ENCODE data around the gene HYOU1. TPM values are rescaled to one million over a fixed set of nuclear protein-coding genes. Genes with fewer than 3 reads are reported as not detected.

HYOU1 gene
- total RNA-seq = 89.5 and 89.6 TPM in 2 replicates

DNA sequence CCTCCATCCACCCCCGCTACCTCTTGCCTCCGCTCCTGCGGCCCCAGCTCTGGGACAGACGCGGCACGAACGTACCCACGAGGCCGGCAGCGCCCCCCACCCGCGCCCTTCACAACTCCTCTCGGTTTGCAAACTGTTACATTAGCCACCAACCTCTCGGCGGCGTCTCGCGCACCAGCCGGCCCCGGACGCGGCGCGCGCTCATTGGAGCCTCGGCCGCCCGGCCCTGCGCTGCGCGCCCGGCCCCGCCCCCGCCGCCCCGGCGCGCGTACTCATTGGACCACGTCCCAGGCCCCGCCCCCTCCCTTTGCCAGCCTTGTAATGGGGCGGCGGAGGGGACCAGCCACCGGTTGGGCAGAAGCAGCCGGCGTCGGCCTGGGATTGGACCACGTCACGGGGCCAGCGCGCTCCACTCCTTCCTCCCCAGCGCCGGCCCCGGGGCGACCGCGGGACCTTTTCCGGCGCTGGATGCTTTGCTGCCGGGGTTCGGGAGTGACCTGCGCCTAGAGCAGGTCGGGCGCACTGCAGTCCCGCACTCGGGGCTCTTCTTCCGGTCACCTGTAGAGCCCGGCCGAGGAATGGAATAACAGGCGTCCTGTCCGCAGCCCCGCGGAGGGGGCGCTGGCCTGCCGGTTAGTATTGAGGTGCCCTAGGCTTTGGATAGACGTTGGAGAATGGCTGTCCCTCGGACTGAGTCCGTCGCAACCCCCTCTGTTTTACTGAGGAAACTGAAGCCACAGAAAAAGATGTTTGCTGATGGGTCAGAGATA lies at the start of gene HYOU1:
Gene HYOU1 (minus strand): TSS at position 206 of the 770 bp plus-strand sequence. CDS start 1,045 bp downstream, outside the sequence.

GRCh38 chr11:119101759-119102423 lies 44.9 kb upstream of the HYOU1 start, which contains the start of gene DPAGT1:
Gene DPAGT1, minus strand, starts transcription at chr11:119101853. Its CDS starts 198 bp downstream, at chr11:119101655.

DNA sequence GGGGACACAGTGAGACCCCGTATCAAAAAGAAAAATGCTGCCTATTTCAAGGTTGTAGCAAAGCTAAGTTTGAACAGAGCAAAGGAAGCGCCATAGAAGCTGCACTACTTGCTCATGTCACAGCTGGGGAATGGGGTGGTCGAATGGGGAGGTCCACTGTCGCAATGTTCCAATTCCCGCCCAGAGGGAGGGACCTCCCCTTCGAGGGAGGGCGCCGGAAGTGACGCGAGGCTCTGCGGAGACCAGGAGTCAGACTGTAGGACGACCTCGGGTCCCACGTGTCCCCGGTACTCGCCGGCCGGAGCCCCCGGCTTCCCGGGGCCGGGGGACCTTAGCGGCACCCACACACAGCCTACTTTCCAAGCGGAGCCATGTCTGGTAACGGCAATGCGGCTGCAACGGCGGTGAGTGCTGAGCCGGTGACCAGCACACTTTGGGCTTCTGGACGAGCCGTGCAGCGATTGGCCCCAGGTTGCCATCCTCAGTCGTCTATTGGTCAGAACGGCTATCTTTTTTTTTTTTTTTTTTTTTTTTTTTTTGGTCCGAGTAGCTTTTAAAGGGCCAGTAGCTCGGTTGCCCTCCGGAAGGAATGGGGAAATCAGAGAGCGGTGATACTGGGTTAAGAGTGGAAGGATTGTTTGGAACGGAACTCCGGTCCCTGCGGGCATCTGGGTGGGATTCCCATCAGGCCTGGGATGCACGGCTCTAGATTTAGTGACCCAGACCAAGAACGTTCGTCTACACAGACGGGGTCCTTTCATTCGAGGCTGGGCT lies 27.8 kb upstream of the HYOU1 start, which contains the start of gene HMBS:
Gene HMBS (plus strand): TSS at position 219 of the 774 bp plus-strand sequence. CDS start 153 bp downstream, at position 372.

GRCh38 chr11:119067371-119068222 lies 10.6 kb upstream of the HYOU1 start, which contains the start of gene VPS11:
Gene VPS11, plus strand, starts transcription at chr11:119067818. Its CDS starts 6 bp downstream, at chr11:119067824.

DNA sequence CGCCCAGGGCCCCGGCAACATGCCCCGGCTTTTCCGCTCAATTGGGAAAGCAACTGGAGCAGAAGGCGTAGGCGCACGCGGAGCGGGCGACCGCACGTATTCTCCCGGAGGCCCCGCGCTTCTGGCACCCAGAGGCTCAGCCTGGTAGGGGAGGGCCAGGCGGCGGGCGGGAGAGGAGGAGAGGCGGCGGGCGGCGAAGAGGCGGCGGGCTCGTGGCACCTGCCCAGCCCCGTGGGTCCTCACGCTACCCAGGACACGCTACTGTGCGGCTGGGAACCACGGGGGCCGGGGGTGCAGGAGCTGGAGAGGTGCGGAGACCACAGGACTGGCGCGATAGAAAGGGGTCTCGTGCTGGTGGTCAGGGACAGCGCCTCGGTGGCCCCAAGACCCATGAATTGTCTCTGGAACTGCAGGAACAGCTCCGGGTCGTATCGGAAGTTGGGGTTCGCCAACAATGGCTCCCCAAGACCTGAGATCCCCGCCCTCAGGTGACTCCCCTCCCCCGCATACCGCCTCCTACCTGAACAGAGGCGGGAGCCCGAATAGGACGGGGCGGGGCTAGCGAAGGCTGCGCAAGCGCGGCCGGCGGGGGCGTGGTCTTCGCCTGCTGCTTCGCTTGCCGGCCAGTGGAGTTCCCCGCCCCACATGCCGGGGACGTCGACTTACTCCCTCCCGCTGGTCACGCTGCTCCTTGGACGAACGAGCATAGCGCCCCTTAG lies 26.5 kb downstream of the HYOU1 start, which contains the start of gene SLC37A4:
Gene SLC37A4 (minus strand): TSS at position 549 of the 719 bp plus-strand sequence.

DNA sequence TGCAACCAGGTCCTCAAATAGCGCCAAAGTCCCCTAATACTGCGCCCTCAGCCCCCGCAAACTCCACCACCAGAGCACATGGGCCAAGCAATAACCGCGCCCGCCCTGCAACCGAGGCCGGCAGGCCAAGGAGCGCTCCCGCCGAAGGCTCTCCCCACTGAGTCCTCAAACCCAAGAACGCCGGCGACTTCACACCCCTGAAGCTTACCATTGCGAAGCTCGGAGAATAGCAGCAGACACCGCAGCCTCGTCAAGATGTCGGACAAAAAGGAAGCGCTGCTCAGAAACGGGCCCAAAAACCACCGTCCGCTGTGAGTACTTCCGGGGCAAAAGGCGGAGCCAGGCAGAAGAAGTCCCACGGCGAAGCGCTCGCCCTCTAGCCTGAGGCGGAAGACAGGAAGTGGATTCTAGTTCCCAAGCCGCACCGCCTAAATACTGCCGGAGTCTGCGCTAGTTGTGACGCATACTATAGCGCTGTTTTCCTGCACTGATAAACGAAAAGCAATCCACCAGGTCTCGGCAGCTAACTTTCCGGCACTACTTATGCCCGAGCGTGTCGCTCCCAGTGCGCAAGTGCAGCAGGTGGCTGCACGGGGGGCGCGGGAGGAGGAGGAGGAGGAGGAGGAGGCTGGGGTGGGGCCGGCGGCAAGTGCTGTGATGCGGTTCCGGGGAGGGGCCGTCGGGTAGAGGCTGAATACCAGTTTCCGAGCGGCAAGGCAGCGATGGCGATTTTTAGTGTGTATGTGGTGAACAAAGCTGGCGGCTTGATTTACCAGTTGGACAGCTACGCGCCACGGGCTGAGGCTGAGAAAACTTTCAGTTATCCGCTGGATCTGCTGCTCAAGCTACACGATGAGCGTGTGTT lies 38.7 kb downstream of the HYOU1 start, which contains the start of the genes RPS25 and TRAPPC4:
Gene RPS25 (minus strand): TSS at position 270 of the 865 bp plus-strand sequence. CDS start 59 bp downstream, at position 211.
Gene TRAPPC4 (plus strand): TSS at position 693 of the 865 bp plus-strand sequence. CDS start 30 bp downstream, at position 723.

DNA sequence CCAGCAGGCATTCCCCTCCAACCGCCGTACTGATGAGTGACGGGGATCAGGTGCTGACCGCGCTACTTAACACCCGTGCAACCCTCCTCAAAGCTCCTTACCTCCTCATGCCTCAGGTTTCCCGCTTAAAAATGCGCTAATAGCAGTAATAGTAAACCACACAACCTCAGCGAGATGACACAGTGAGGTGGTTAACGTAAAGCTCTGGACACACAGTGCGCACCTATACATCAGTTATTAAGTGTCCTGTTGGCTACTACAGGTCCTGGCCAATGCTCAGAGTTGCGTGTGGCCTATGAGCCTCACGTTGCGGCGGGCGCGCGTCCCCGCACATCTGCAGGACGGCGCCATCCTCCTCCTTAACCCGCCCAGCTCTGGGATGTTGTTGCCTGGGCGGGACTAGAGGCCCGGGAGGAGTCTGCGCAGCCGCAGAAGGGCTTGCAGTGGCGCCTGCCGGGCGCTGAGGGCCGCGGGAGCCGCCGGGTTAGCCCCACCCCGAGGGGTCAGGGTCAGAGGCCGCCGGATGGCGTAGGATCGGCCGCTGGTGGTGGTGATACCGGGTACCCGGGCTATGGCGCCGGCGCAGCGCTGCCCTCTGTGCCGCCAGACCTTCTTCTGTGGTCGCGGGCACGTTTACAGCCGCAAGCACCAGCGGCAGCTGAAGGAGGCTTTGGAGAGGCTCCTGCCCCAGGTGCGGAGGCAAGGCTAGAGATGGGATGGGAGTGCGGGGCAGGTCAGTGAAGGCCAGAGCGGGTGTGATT lies 59.2 kb downstream of the HYOU1 start, which contains the start of gene CENATAC:
Gene CENATAC (plus strand): TSS at position 512 of the 761 bp plus-strand sequence. CDS start 60 bp downstream, at position 572.

Small RNA genes lying within 50 kb of the gene (small RNA-seq; reads per million reads assigned to genes)
- gene AP003392.2 (not detected), gene RF00017 (not detected), gene RF00019 (not detected)

Other genes starting within 250 kb of the HYOU1 start
- under 0.01 TPM in 1 of 2 replicates, not detected in the other for gene CXCR5, start 173.3 kb downstream of the HYOU1 start, total RNA-seq
- gene BCL9L, start 131.3 kb downstream of the HYOU1 start, total RNA-seq = 17.3 and 27.6 TPM in 2 replicates
- gene UPK2, start 100.9 kb downstream of the HYOU1 start, total RNA-seq = 0.22 TPM in 1 of 2 replicates, not detected in the other
- not detected in 2 replicates for gene FOXR1, start 85.4 kb downstream of the HYOU1 start, total RNA-seq
- gene CENATAC, start 59.1 kb downstream of the HYOU1 start, total RNA-seq = 34.0 and 46.0 TPM in 2 replicates
- 1,431 and 2,715 TPM in 2 replicates for gene RPS25, start 38.9 kb downstream of the HYOU1 start, total RNA-seq
- 33.6 and 56.3 TPM in 2 replicates for gene TRAPPC4, start 38.4 kb downstream of the HYOU1 start, total RNA-seq
- gene SLC37A4, start 26.3 kb downstream of the HYOU1 start, total RNA-seq = 8.6 and 12.5 TPM in 2 replicates
- gene VPS11, start 10.6 kb upstream of the HYOU1 start, total RNA-seq = 30.3 and 36.4 TPM in 2 replicates
- gene HMBS, start 27.7 kb upstream of the HYOU1 start, total RNA-seq = 5.5 and 8.8 TPM in 2 replicates
- 18.8 and 20.5 TPM in 2 replicates for gene DPAGT1, start 44.6 kb upstream of the HYOU1 start, total RNA-seq
- 2.6 and 3.3 TPM in 2 replicates for gene C2CD2L, start 50.1 kb upstream of the HYOU1 start, total RNA-seq
- gene HINFP, start 64.4 kb upstream of the HYOU1 start, total RNA-seq = 15.0 and 16.5 TPM in 2 replicates
- gene ABCG4, start 91.8 kb upstream of the HYOU1 start, total RNA-seq = 0.13 and 0.22 TPM in 2 replicates
- 21.7 and 23.2 TPM in 2 replicates for gene NLRX1, start 111.5 kb upstream of the HYOU1 start, total RNA-seq
- gene NHERF4, start 128.3 kb upstream of the HYOU1 start, total RNA-seq = 0.22 and 0.26 TPM in 2 replicates
- gene CBL, start 149.1 kb upstream of the HYOU1 start, total RNA-seq = 8.8 and 11.6 TPM in 2 replicates